Measurements from ENCODE around the gene TFAP2D. TPM values are rescaled to one million over a fixed set of nuclear protein-coding genes. Genes with fewer than 3 reads are reported as not detected.

TFAP2D gene
- total and polyA plus RNA-seq, 2 of the 4 experiments (the other 2 are of a cell fraction): not detected

DNA sequence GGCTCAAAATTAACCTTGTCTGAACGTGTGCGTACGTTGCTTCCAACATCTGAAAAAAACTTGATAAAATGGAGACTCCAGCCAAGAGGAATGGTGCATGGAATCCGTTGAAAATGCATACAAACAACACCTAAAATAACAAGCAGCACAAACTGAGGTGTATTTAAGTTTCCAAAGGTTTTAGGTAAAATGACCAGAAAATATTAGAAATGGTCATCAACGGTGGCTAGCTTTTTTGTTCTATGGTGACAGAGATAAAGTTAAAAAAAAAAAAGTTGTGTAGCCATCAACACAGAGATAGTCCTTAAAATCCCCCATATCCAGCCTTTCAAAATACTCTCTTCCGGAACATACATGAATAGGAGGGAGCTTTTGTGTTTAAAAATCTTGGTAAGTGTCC is 104.7 kb downstream of the TFAP2D start:
- no peak overlapping the region for H3K56ac ChIP-seq (ENCODE audit: extremely low read depth, insufficient read depth, low read length)
- CTCF ChIA-PET: no interaction called here
- no TSS peak for BruUV-seq (replicated peaks)

More for the DNA sequence above, 104.7 kb downstream of the TFAP2D start:
- Histone ChIP-seq H3K27me3 (ENCODE audit: control insufficient read depth, insufficient read depth, low read length) (peaks cover 44% of the 10 kb centered on the region), H2AFZ (replicated peaks; ENCODE audit: low read length, poor library complexity) (no peak overlapping the region), H4K5ac (ENCODE audit: low read depth, low read length) (no peak overlapping the region), H2BK20ac (ENCODE audit: low read depth, low read length) (no peak overlapping the region), H3K9ac (ENCODE audit: low read depth, low read length) (no peak overlapping the region), H3K79me1 (ENCODE audit: low read depth in 1 of 2, low read length in 2 of 2) (no peaks in the 10 kb centered on the region), H2AK9ac (replicated peaks; ENCODE audit: low read depth, low read length, poor library complexity) (no peak overlapping the region), H4K91ac (ENCODE audit: insufficient read depth, low read depth, low read length) (no peak overlapping the region), H2AK5ac (ENCODE audit: low read depth, low read length) (no peak overlapping the region), H3K4me3 (ENCODE audit: insufficient read depth, low read depth, low read length) (no peak overlapping the region), H3K14ac (replicated peaks; ENCODE audit: low read depth, low read length) (no peak overlapping the region), H4K20me1 (ENCODE audit: insufficient read depth, low read length) (no peaks in the 10 kb centered on the region), H3K4ac (ENCODE audit: low read depth, low read length) (no peak overlapping the region), H3K4me1 (ENCODE audit: control insufficient read depth, insufficient read depth, low read length) (no peaks in the 10 kb centered on the region), H3K4me2 (ENCODE audit: low read depth, low read length) (no peak overlapping the region), H2BK15ac (ENCODE audit: low read depth, low read length) (no peak overlapping the region), H3K9me1 (ENCODE audit: insufficient read depth, low read length) (no peaks in the 10 kb centered on the region), H2BK5ac (ENCODE audit: low read depth, low read length, poor library complexity, severe bottlenecking) (no peak overlapping the region), H3K18ac (ENCODE audit: low read depth, low read length) (no peak overlapping the region), H3K36me3 (ENCODE audit: control insufficient read depth, insufficient read depth, low read length) (no peaks in the 10 kb centered on the region), H3K27ac (ENCODE audit: insufficient read depth, low read length) (no peak overlapping the region), H3K23ac (ENCODE audit: low read depth, low read length) (no peak overlapping the region), H2BK120ac (ENCODE audit: low read depth, low read length) (no peak overlapping the region), H3K9me3 (ENCODE audit: control insufficient read depth, insufficient read depth, low read length) (no peaks in the 10 kb centered on the region; the same call in 1 of the 2 replicates), H4K8ac (ENCODE audit: low read depth in 2 of 2, low read length in 2 of 2) (no peak overlapping the region)
- WGBS, 2 experiments (ENCODE audit: extremely low coverage in 2 of 2, insufficient read length in 1 of 2): no CpG with 5 or more reads among the region's 6 CpGs
- ATAC-seq (ENCODE audit: low read depth) (no peak), DNase-seq (no peak)
- POLR2A ChIA-PET (ENCODE audit: unreplicated experiment): no interaction called here
- in situ Hi-C loops (cut with MboI; ENCODE audit: low sequenced_read_pairs) (loop anchor here (25.0 kb wide), 1 partner anchor 1194 kb away; no protein-coding TSS in a partner anchor), intact Hi-C loops (cut with micrococcal nuclease) (loop anchor here (10.0 kb wide), 1 partner anchor 1037 kb away; no protein-coding TSS in a partner anchor), dilution Hi-C loops (cut with HindIII; ENCODE audit: low sequenced_read_pairs, unreplicated experiment) (no loop called here)
- TF ChIP-seq RFX5 (IDR thresholded peaks at IDR 0.05; ENCODE audit: low read depth, low read length): no peak
- no peak for TF ChIP-seq POLR2A (IDR thresholded peaks at IDR 0.05; ENCODE audit: low read depth, low read length)
- no peak for TF ChIP-seq RCOR1 (IDR thresholded peaks at IDR 0.05; ENCODE audit: insufficient replicate concordance, low read length)
- TF ChIP-seq BHLHE40 (IDR thresholded peaks at IDR 0.05; ENCODE audit: low read depth, low read length): no peak
